Measurements from ENCODE around the gene PGPEP1. TPM values are rescaled to one million over a fixed set of nuclear protein-coding genes. Genes with fewer than 3 reads are reported as not detected.

Gene PGPEP1
- total RNA-seq, 1 experiment from 2014 or later, result 27.9 TPM

DNA sequence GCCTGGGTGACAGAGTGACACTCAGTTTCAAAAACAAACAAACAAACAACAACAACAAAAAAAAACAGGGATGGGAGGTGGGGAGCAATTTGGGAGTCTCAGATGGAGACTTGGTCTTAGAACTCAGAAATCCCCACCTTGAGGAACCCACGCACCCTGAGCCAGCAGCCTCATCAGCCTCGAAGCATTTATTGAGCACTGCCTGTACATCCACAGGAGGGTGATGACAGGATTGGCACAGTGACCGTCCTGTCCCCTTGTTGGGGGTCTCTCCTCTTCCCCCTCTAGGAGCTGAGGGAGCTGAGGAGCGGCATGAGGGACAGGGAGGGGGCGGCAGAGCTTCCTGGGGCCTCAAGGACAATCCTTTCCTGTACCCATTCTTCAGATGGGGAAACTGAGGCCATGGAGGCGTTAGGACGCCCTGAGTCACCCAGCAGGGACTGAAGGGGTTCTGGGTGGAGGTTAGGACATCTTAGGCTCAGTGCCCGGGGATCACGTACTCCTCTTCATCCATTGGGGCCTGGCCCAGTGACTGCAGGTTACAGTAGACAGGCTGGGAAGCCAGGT lies 51.2 kb downstream of the PGPEP1 start:
- Mint-ChIP-seq H3K4me1 (ENCODE audit: low read depth, unreplicated experiment) (peaks cover 22% of the 10 kb centered on the region), H3K27ac (ENCODE audit: unreplicated experiment) (no peak overlapping the region), H3K36me3 (ENCODE audit: insufficient read depth, unreplicated experiment) (peaks cover 46% of the 10 kb centered on the region), H3K9me3 (ENCODE audit: low read depth, unreplicated experiment) (no peaks in the 10 kb centered on the region), H3K27me3 (ENCODE audit: unreplicated experiment) (no peaks in the 10 kb centered on the region), H3K4me3 (ENCODE audit: low read depth, unreplicated experiment) (peak overlapping the region; percentile 76)
- intact Hi-C loops (cut with micrococcal nuclease; ENCODE audit: unreplicated experiment), result no loop called here
- BruUV-seq (replicated peaks), result no TSS peak
- TF ChIP-seq, protein P1, sequence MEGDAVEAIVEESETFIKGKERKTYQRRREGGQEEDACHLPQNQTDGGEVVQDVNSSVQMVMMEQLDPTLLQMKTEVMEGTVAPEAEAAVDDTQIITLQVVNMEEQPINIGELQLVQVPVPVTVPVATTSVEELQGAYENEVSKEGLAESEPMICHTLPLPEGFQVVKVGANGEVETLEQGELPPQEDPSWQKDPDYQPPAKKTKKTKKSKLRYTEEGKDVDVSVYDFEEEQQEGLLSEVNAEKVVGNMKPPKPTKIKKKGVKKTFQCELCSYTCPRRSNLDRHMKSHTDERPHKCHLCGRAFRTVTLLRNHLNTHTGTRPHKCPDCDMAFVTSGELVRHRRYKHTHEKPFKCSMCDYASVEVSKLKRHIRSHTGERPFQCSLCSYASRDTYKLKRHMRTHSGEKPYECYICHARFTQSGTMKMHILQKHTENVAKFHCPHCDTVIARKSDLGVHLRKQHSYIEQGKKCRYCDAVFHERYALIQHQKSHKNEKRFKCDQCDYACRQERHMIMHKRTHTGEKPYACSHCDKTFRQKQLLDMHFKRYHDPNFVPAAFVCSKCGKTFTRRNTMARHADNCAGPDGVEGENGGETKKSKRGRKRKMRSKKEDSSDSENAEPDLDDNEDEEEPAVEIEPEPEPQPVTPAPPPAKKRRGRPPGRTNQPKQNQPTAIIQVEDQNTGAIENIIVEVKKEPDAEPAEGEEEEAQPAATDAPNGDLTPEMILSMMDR (IDR thresholded peaks at IDR 0.05; ENCODE audit: unreplicated experiment), result no peak
- CTCF ChIA-PET, result interaction anchor here (0.8 kb wide), 1 partner anchor 63 kb away, joined by 3 read pairs; no protein-coding TSS in a partner anchor
- DNase-seq, result no peak

DNA sequence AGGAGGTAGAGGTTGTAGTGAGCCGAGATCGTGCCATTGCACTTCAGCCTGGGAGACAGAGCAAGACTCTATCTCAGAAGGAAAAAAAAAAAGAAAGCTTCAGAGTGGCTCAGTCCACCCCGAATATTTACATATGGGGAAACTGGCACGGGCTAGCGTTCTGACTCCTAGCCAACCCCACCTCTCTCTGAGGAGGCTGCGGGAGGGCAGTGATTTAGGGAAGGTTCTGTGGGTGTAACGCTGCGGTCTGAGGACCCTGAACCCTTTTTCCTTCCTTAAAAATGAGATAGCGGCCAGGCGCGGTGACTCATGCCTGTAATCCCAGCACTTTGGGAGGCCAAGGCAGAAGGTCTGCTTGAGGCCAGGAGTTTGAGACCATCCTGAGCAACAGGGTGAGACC lies 52.0 kb downstream of the PGPEP1 start:
- BruUV-seq (replicated peaks), result no TSS peak
- intact Hi-C loops (cut with micrococcal nuclease; ENCODE audit: unreplicated experiment), result no loop called here
- Mint-ChIP-seq H3K27ac (ENCODE audit: unreplicated experiment) (no peak overlapping the region), H3K36me3 (ENCODE audit: insufficient read depth, unreplicated experiment) (peaks cover 38% of the 10 kb centered on the region), H3K4me3 (ENCODE audit: low read depth, unreplicated experiment) (no peak overlapping the region), H3K4me1 (ENCODE audit: low read depth, unreplicated experiment) (peaks cover 22% of the 10 kb centered on the region), H3K9me3 (ENCODE audit: low read depth, unreplicated experiment) (no peaks in the 10 kb centered on the region), H3K27me3 (ENCODE audit: unreplicated experiment) (no peaks in the 10 kb centered on the region)
- DNase-seq, result no peak
- TF ChIP-seq, protein P1 (IDR thresholded peaks at IDR 0.05; ENCODE audit: unreplicated experiment), result no peak
- CTCF ChIA-PET, result interaction anchor here (0.7 kb wide), 1 partner anchor 294 kb away, joined by 3 read pairs; no protein-coding TSS in a partner anchor

DNA sequence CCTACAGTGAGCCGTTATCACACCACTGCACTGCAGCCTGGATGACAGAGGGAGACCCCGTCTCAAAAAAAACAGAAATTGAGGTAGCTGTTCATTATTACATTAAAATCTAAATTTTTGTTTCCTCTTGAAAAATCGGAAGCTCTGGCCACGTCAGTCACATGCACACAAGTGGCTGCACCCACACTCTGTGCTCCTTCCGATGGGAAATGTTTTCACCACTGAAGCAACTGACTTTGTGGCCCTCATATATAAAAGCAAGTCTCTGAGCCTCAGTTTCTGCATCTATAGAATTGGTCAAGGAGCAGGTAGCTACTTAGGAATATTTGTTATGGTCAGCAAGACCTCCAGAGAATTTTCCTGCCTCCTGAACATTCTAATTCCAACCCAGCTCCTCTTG lies 52.5 kb downstream of the PGPEP1 start:
- intact Hi-C loops (cut with micrococcal nuclease; ENCODE audit: unreplicated experiment), result no loop called here
- DNase-seq, result no peak
- TF ChIP-seq, protein P1 (IDR thresholded peaks at IDR 0.05; ENCODE audit: unreplicated experiment), result no peak
- no peaks in the 10 kb centered on the region for H3K9me3 Mint-ChIP-seq (ENCODE audit: low read depth, unreplicated experiment)
- H3K4me3 Mint-ChIP-seq (ENCODE audit: low read depth, unreplicated experiment), result no peak overlapping the region
- CTCF ChIA-PET, result interaction anchor here (0.7 kb wide), 2 partner anchors 34 to 294 kb away, joined by 3 to 4 read pairs; no protein-coding TSS in a partner anchor
- no peak overlapping the region for H3K27ac Mint-ChIP-seq (ENCODE audit: unreplicated experiment)
- no TSS peak for BruUV-seq (replicated peaks)
- H3K36me3 Mint-ChIP-seq (ENCODE audit: insufficient read depth, unreplicated experiment), result peaks cover 33% of the 10 kb centered on the region
- peaks cover 22% of the 10 kb centered on the region for H3K4me1 Mint-ChIP-seq (ENCODE audit: low read depth, unreplicated experiment)
- H3K27me3 Mint-ChIP-seq (ENCODE audit: unreplicated experiment), result no peaks in the 10 kb centered on the region

DNA sequence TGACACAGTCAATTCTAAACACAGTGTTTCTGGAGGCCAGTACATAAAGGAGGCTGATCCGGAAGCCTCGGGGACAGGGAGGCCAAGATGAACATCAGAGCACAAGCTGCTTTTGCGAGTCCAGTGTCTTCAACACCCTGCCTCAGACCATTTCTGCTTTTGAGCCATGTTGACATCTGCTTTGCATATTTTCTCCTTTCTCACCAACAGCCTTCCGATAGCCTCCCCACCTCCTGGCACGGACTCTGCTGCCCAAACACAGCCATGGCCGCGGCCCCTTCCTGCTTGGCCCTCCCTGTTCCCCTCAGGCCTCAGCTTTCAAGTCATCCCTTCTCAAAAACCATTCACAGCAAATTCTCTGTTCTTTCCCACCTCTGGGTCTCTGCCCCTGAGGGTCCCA lies 53.4 kb downstream of the PGPEP1 start:
- intact Hi-C loops (cut with micrococcal nuclease; ENCODE audit: unreplicated experiment), result no loop called here

More for the DNA sequence above, 53.4 kb downstream of the PGPEP1 start:
- CTCF ChIA-PET, result no interaction called here
- Mint-ChIP-seq H3K27me3 (ENCODE audit: unreplicated experiment) (no peaks in the 10 kb centered on the region), H3K4me1 (ENCODE audit: low read depth, unreplicated experiment) (peaks cover 22% of the 10 kb centered on the region), H3K27ac (ENCODE audit: unreplicated experiment) (no peak overlapping the region), H3K36me3 (ENCODE audit: insufficient read depth, unreplicated experiment) (peaks cover 24% of the 10 kb centered on the region), H3K9me3 (ENCODE audit: low read depth, unreplicated experiment) (no peaks in the 10 kb centered on the region), H3K4me3 (ENCODE audit: low read depth, unreplicated experiment) (no peak overlapping the region)
- no TSS peak for BruUV-seq (replicated peaks)
- TF ChIP-seq, protein P1 (IDR thresholded peaks at IDR 0.05; ENCODE audit: unreplicated experiment), result no peak
- no peak for DNase-seq
